Parathyroid adenoma (tissue), 2 donors: ENCODE data around the gene IKZF2.

Experiments
- H2AFZ ChIP-seq: fragments of 300-600 bp; sonication (generic); one replicate; pipeline ENCODE4 v1.7.0; 2017; ENCODE audit warnings: antibody characterized with exemption, mild to moderate bottlenecking
- H3K27ac ChIP-seq: fragments of 300-600 bp; sonication (generic); one replicate; pipeline ENCODE4 v1.7.0; 2017
- H3K27me3 ChIP-seq: fragments of 300-600 bp; sonication (generic); one replicate; pipeline ENCODE4 v1.7.0; 2017; ENCODE audit warnings: low read length; ENCODE audit not compliant: control insufficient read depth, insufficient read depth
- H3K36me3 ChIP-seq: fragments of 300-600 bp; sonication (generic); one replicate; pipeline ENCODE4 v1.7.0; 2017; ENCODE audit warnings: low read length; ENCODE audit not compliant: control insufficient read depth, insufficient read depth
- H3K4me1 ChIP-seq: fragments of 300-600 bp; sonication (generic); one replicate; pipeline ENCODE4 v1.7.0; 2017; ENCODE audit warnings: control low read depth
- H3K4me2 ChIP-seq: fragments of 300-600 bp; sonication (generic); one replicate; pipeline ENCODE4 v1.7.0; 2017; ENCODE audit warnings: low read length
- H3K4me3 ChIP-seq: fragments of 300-600 bp; sonication (generic); one replicate; pipeline ENCODE4 v1.7.0; 2017; ENCODE audit warnings: low read depth, low read length
- H3K79me2 ChIP-seq: fragments of 300-600 bp; sonication (generic); one replicate; pipeline ENCODE4 v1.7.0; 2017; ENCODE audit warnings: control low read depth
- H3K9ac ChIP-seq: fragments of 300-600 bp; sonication (generic); one replicate; pipeline ENCODE4 v1.7.0; 2017; ENCODE audit warnings: mild to moderate bottlenecking
- H3K9me3 ChIP-seq: fragments of 300-600 bp; sonication (generic); one replicate; pipeline ENCODE4 v1.7.0; 2017; ENCODE audit warnings: low read length; ENCODE audit not compliant: control insufficient read depth
- TF ChIP-seq, protein P1 (sequence below): fragments of 300-600 bp; sonication (generic); IDR thresholded peaks from one replicate; pipeline ENCODE4 v1.7.0; 2017; ENCODE audit warnings: antibody characterized with exemption, mild to moderate bottlenecking
- donor health status: primary hyperparathyroidism.

The IKZF2 gene

DNA sequence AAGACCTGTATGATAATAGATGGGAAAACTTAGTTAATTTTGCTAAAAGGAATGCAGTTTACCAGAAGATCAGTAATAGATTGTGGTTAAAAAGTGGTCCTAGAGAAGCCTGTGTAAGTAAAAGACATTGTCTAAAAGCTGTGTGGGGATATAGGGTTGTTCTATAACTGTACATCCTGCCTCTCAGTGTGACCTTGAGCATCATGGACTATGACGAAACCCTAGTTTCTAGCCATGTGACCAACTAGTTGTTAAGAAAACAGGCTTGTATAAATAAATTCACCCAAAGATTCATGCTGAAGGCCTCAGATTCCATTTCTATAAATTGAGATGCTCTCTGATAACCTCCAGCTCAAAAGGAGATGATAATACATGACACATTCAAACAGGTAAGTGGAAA, 160.7 kb downstream of the IKZF2 start:
- Histone ChIP-seq H3K4me2 (no peak overlapping the region), H3K4me1 (no peaks in the 10 kb centered on the region), H3K4me3 (no peak overlapping the region), H3K9me3 (peaks cover 2% of the 10 kb centered on the region), H3K27ac (no peak overlapping the region), H3K27me3 (no peaks in the 10 kb centered on the region), H3K9ac (no peak overlapping the region), H2AFZ (no peak overlapping the region), H3K36me3 (no peaks in the 10 kb centered on the region), H3K79me2 (no peaks in the 10 kb centered on the region)
- TF ChIP-seq, protein P1, sequence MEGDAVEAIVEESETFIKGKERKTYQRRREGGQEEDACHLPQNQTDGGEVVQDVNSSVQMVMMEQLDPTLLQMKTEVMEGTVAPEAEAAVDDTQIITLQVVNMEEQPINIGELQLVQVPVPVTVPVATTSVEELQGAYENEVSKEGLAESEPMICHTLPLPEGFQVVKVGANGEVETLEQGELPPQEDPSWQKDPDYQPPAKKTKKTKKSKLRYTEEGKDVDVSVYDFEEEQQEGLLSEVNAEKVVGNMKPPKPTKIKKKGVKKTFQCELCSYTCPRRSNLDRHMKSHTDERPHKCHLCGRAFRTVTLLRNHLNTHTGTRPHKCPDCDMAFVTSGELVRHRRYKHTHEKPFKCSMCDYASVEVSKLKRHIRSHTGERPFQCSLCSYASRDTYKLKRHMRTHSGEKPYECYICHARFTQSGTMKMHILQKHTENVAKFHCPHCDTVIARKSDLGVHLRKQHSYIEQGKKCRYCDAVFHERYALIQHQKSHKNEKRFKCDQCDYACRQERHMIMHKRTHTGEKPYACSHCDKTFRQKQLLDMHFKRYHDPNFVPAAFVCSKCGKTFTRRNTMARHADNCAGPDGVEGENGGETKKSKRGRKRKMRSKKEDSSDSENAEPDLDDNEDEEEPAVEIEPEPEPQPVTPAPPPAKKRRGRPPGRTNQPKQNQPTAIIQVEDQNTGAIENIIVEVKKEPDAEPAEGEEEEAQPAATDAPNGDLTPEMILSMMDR, result no peak

DNA sequence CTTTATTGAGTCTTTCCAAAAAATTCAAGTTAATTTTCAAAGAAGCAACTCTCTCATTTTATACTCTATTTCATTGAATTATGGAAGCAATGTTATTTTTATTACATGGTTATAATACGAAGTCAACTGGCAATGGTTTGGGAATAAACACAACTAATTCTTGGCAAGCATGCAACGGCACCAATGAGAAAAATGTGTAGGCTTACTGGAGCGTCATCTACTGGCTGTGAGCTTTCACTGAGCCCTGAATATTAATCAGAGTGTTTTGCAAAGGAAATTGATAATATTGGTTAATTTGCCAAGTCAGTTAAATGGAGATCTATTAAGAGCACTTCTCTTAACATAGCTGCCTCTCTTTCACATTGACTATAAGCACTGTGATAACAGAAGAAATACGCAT, 163.9 kb downstream of the IKZF2 start:
- no peak overlapping the region for H2AFZ ChIP-seq
- H3K27me3 ChIP-seq, result no peaks in the 10 kb centered on the region
- no peak overlapping the region for H3K27ac ChIP-seq
- TF ChIP-seq, protein P1, result no peak
- no peaks in the 10 kb centered on the region for H3K36me3 ChIP-seq
- no peaks in the 10 kb centered on the region for H3K79me2 ChIP-seq
- H3K9me3 ChIP-seq, result peaks cover 2% of the 10 kb centered on the region
- H3K4me3 ChIP-seq, result no peak overlapping the region
- H3K4me2 ChIP-seq, result no peak overlapping the region
- no peaks in the 10 kb centered on the region for H3K4me1 ChIP-seq
- no peak overlapping the region for H3K9ac ChIP-seq

DNA sequence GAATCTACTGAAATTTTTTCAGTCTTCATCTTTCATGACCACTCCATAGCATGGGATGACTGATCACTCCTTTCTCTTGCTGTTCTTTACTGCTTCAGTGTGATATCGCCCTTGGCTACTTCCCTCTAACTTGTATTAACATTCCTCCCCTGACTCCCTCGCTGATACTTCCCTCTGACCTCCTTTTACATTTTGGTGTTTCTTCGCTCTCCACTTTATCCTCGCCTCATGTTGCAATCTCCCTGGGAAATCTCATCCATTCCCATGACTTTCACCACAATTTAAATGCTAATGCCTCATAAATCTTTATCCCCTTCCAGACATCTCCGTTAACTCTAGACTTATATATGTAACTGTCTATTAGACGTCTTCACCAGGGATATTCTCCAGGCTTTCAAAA, 167.3 kb downstream of the IKZF2 start:
- Histone ChIP-seq H3K9me3 (peaks cover under 1% of the 10 kb centered on the region), H3K4me2 (no peak overlapping the region), H3K36me3 (no peaks in the 10 kb centered on the region), H3K79me2 (no peaks in the 10 kb centered on the region), H3K27ac (no peak overlapping the region), H2AFZ (no peak overlapping the region), H3K4me3 (no peak overlapping the region), H3K27me3 (no peaks in the 10 kb centered on the region), H3K9ac (no peak overlapping the region), H3K4me1 (peaks cover 5% of the 10 kb centered on the region)
- TF ChIP-seq, protein P1, result no peak

DNA sequence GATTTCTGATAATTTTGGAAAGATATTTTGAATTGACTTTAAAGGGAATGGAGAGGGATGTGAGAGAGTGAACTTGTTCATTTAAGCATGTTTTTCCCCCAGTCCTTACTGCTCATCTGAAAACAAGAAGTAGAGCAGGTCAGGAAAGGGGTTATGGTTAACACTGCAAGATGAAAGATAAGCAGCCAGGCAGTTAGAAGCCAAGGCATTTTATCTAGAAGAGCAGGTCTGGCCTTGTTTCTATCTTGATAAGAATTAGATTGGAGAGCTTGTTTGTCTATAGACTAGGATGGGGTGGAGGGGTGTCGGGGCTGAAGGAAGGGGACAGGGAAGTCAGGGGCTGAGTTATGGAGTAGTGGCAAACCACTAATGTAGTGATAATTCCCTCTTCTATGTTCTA, 171.6 kb downstream of the IKZF2 start:
- H3K79me2 ChIP-seq, result no peaks in the 10 kb centered on the region
- peak overlapping the region; percentile 36 for H3K4me3 ChIP-seq
- H3K27me3 ChIP-seq, result no peaks in the 10 kb centered on the region
- H3K27ac ChIP-seq, result peak overlapping the region; percentile 2
- H3K36me3 ChIP-seq, result no peaks in the 10 kb centered on the region
- H3K9me3 ChIP-seq, result no peaks in the 10 kb centered on the region
- H3K4me2 ChIP-seq, result peak overlapping the region; percentile 52
- H3K9ac ChIP-seq, result no peak overlapping the region
- TF ChIP-seq, protein P1, result no peak
- peaks cover 12% of the 10 kb centered on the region for H3K4me1 ChIP-seq
- H2AFZ ChIP-seq, result no peak overlapping the region

DNA sequence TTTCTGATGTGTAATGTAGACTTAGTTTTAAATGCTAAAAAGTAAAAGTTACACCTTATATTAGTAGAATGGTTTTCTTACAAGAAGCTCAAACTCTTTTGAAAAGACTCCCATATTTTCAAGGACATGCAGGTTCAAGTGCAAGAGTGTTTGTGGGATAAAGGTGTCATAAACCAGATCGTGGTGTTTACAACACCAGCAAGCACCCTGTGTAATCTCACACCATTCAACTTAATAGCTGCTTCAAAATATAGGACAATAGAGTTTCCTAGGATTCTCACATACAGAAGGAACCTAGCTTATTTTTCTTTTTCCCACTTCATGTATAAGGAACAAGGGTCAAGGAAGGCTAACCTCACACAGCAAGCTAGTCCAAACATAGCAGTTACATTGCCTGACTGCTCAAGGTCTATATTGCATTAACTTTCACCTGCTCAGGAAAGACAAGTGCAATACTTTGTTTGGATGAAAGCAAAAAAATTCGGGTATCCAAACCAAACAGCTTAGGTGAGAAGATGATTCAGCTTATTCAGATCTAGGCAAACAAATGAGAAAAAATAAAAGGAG, 172.3 kb downstream of the IKZF2 start:
- peaks cover 16% of the 10 kb centered on the region for H3K4me1 ChIP-seq
- no peak overlapping the region for H3K9ac ChIP-seq
- H3K4me3 ChIP-seq, result peak overlapping the region; percentile 36
- peak overlapping the region; percentile 19 for H2AFZ ChIP-seq
- no peaks in the 10 kb centered on the region for H3K9me3 ChIP-seq
- no peaks in the 10 kb centered on the region for H3K79me2 ChIP-seq
- H3K27ac ChIP-seq, result peak overlapping the region; percentile 34
- no peaks in the 10 kb centered on the region for H3K27me3 ChIP-seq
- no peaks in the 10 kb centered on the region for H3K36me3 ChIP-seq
- TF ChIP-seq, protein P1, result no peak
- H3K4me2 ChIP-seq, result no peak overlapping the region
